GM21825 (cell line): Measurements from ENCODE around the gene OTULIN.

Experiments
- ATAC-seq: cut with Tn5 transposase; IDR thresholded peaks from one replicate; pipeline ENCODE4 v1.9.1; 2021; ENCODE audit warnings: mild to moderate bottlenecking, moderate library complexity; ENCODE audit not compliant: unreplicated experiment

Gene OTULIN

DNA sequence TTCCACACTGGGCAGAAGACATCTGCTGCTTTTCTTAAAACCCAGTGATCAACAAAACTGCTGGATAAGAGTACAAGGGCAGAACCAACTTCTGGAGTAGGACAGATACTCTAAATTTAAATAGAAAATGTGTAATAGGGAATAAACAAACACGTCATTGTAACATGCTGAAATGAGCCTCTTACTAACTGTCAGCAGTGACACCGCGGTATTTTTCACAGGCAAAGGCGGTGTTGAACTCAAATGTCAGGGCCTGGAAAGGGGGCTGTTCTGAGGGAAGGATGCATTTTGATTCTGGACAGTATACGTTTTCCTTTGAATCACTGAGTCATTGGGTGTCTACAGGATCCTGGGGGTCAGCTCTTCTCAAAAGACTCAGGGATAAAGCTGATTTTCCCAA, 73.5 kb downstream of the OTULIN start:
- no peak for ATAC-seq

DNA sequence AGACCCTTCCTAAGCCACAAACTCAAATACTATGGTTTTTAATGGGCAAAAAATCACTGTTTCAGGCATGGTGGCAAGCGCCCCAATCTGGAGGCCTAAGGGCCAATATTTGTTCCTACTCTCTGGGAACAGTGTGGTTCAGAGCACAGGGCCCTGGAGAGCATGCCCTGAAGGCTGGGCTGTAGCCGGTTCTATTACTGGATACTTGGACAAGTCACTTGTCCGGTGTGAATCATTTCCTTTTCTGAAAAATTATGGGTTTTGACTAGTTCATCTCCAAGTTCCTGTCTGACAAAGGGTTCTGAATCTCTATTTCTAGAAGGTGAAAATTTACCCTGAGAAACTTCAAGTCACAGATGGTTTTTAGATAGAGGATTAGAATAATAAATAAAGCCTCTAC, 75.0 kb downstream of the OTULIN start:
- no peak for ATAC-seq

DNA sequence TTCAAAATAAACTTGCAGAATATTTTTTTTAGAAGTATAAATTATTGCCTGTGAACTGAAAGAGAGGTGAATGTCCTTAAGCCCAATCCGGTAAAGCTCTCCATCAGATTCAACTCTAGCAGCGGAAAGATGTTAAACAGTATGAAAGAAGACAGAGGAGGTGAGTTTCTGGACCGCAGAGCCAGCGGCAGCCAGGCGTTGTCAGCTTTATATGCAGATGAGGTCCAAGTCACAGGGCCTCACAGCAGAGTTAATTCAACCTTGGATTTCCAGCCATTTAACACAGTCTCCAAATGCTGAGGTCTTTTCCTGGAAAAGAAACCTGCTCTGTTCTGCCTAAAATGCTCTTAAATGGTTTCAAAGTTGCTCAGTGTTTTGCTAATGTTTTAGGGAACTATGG, 75.5 kb downstream of the OTULIN start:
- no peak for ATAC-seq

DNA sequence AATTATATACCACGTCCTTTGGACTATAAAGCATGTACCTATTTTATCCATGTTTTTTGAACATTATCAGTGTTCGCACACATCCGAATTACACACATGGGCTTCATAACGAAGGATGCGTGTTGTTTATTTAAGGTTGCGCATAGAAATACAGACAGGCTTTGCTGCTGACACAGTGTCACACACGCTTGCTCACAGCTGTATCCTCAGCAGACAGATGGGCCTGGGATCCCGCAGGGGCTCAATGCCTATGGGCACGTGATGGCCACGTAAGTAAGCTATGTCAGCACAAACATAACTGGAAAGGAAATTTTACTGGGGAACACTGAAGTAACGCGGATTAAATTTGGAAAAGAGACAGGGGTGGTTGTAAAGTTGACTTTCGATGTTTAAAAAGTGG, 76.6 kb downstream of the OTULIN start:
- no peak for ATAC-seq

DNA sequence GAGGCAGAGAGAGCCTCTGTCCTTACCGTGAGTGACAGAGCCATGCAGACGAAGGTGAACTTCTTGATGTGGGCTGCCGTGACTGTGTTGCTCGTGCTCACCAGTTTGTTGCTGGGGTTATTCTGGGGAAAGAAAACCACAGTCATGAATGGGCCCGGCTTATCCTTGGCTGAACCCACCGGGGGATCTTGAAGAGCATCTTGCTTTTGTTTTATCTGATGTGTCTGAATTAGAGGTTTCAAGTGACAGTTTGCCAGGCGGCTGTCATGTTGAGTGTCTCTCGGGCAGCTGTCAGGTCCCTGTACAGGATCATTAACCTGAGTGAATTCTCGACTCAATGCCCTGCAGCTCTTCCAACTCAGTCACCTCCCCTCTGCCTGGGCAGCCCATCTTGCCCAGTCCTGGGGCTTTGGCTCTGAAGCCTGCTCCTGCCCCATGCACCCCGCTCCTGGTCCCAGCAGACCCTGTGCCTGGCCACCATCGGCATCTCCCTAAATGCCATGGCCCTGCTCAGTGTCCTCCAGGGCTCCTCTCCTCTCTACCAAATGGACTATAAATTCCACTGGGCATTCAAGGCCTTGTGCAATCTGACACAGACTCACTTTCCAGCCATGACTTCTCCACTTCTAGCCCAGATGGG, 77.4 kb downstream of the OTULIN start:
- ATAC-seq: no peak

DNA sequence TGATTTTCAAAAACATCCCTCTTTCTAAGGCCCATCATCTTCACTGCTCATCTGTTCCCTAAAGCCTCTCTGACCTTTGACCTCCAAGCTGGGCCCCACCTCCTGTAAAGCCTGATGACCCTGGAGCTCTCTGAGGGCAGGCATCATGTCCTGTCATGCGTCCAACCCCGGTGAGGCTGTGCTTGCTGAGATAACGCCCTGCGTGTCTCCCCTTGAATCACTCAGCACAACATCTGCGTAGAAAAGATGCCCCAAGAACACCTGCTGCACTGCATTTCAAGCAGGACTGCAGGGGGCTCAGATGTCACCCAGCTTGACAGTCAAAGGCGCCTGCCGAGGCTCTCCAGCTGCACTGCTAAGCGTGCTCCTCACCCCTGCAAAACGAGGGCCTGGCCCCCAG, 78.0 kb downstream of the OTULIN start:
- no peak for ATAC-seq

DNA sequence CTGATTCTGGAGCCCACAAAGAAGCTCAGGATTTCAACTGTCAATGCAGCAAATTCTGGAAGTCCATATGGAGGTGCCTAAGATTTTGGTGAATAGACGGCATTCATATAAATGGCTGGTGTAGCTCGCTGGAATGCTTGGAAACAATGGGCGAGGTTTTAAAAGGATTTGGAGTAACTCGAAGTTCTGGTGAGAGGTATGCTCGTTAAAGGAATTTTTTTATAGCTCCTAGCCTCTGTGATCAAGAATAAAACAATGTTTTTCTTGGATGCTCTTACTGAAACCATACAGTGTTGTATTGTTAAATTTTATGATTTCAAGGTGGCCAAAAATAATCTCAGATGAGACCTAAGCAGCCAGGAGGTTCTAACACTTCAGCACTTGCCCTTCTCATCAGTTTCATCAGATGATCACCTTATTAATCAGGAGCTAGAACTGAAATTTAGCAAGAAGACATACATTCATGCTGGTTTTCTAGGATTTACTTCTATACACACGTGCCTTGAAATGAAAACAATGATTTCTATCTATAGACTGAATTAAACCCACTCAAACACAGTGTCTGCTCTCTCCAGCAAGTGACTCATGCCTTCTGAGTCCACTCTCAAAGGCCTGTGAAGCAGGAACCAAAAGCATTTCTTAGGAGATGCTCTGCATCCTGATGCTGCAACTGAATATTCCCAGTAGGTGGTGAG, 79.2 kb downstream of the OTULIN start:
- ATAC-seq: no peak

DNA sequence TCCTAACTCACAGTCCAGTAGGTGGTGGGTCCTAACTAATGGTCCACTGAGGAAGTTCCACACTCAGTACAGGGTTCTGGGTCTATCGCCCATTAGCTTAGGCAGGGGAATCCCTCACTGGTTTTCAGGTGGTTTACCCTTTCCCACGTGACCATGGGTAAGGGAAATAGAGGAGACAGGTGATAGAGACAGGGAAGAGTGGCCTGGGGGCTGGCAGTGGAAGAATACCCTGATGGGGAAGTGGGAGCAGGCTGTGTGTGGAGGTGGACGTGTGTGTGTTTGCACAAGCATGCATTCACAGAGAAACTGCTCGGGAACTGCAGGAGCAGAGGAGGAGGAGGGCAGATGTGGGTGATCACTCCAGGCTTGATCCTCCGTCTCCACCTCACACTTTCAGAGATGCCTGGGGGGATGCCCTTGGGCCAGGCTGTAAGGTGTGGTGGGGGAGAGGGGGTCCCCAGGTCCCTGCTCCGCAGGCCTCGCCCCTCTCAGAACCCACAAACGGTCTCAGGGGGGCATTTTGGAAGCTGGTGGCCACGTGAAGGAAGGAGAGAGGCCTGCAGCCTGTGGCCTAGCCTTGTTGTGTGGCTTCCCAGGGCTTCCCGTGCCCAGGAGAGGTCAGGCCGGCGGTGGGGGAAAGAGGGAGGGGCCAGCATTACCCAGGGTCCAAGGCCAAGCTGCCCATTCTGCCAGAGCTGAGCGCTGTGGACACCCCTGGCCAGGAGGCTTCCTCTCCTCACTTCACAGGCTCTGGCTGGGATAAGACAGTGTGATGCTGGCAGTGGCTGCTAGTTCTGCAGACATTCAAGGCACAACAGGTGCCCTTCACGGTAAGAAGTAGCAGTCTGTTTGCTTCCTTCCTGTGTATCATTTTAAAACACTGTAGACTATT, 80.0 kb downstream of the OTULIN start:
- no peak for ATAC-seq

DNA sequence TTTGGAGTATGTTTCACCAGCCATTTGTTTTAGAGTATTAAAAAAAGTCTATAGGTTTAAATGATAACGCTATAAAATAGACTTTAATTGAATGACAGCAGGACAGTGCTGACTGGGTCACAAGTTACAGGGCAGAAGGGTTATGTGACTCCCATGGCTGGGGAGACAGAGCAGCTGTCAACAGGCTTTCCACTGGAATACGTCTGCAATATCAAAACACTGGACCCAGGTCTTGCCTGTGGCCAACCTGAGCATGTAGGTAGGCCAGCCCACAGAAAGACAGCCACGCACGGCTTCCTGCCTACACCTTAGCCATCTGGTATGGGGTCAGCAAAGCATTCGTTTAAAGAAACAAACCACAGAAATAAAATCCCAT, 80.7 kb downstream of the OTULIN start:
- ATAC-seq: no peak

DNA sequence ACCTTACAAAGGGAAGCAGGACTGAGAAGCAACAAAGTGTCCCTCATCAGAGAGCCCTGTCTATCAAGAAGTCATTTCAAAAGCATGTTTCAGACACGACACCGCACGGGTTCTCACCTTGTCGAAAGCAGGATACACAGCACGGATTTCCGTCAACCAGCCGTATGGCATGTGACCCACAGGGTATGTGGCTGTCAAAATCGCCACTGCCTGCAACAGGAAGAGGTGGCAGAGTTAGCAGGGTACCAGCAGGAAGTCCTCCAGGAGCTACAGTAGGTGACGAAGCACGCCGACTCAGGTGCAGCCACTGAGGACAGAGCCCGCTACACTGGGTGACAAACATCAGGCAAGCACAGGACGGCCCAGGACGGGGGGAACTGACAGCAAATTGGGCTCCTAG, 81.2 kb downstream of the OTULIN start:
- no peak for ATAC-seq

DNA sequence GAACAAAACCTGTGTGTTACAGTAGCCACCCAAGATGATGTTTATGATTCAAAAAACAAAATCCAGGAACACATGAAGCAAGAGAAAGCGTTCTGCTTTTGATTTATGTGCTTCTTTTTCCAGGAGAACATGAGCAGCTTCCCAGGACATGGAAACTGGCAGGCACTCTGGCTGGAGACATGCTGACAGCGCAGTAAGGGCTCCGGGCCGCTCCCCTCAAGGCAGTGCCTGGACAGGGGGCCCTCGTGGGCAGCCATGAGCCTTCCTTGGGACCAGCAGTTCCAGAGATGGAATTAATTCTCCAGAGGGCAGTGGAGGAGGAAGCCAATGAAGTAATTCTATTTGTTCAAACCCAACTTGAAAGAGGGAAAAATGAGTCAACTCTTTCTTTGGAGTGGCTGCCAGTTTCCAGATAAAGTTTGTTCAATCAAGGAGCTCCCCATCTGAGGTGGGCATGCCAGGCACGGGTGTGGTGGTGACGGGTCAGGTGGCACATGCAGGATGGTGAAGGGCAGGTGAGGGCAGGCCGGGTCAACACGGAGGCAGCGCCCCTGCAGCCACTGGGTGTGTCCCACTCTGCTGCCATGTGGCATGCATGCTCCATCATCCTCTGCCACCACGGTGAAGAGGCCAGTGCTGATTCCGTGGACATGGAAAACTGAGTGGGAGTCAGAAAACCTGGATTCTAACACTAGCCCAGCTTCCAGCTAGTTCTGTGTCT, 83.8 kb downstream of the OTULIN start:
- no peak for ATAC-seq
